ENCODE data around the gene UCKL1.
"Not testable (repeated sequence)": the region's sequence is repeated elsewhere in the genome, so short reads cannot be mapped to it uniquely, and the experiment has no call there.

The UCKL1 gene

DNA sequence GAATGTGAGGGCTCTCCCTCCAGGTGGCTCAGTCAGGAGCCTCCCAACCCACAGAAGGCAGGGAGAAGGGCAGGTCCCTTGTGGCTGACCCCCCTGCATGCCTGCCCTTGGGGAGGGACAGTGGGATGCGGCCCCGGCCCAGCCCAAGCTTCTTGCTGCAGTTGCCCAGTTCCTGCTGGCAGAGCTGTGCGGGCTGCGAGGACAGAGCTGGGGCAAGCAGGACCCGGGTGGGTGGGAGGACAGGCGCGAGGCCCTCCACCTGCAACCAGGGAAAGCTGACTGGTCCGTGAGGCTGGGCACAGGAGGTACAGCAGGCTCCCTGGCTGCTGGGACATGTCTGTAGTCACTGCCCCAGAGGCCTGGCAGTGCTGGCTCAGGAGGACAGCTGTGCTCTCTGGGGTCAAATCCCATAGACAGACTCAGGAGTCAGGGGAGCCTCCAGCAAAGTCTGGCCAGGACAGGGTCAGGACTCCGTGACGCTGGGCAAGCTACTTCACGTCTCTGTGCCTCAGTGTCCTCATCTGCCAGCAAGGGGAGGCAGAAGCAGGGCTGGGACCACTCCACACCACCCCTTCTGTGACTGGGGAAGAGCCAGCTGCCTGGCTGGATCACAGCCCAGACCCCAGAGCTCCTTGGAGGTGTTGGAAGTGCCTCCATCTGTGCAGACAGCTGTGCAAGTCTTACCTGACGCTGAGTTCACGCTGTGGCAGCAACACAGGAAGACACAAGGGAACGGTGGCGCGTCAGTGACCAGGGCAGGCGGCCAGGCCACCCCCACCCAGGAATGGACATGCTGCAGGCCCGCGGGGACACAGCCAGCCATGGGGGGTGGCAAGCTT lies 13.0 kb downstream of the UCKL1 start:
- no peak for DNase-seq

GRCh38 chr20:63942250-63942951 lies 13.8 kb downstream of the UCKL1 start:
- peak in 4 of 5 experiments; percentile 23 to 48 (median 41) for DNase-seq

DNA sequence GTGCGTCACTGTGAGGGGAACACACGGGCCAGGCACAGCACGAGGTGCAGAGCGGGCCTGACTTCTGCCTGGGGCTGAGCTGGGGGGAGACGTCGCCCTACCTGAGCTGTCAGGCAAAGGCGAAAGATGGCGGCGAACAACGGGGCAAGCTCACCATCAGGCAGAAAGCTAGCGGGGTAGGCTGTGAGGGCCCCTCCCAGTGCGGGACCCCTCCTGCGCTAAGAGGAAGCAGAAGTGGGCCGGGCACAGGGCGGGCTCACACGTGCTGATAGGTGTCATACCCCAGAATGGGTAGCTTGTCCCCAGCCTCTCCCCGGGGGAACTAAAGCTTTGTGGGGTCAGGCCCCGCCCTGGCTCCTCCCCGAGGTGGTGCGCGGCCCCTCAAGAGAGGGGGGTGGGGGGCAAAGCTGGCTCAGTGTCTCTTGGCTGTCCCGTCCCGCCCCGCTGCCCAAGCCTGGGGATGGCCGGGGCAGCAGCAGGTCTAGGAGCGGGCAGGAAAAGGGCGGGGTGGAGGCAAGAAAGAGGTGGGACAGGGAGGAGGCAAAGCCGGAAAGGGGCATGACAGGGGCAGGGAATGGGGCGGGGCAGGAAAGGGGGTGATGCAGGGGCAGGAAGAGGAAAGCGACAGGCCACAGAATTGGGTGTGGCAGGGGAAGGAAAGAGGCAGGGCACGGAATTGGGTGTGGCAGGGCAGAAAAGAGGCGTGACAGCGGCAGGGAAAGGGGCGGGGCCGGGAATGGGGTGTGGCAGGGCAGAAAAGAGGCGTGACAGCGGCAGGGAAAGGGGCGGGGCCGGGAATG lies 14.7 kb downstream of the UCKL1 start:
- peak; percentile 27 to 93 (median 77) for DNase-seq

GRCh38 chr20:63940472-63941266 lies 15.5 kb downstream of the UCKL1 start:
- DNase-seq, result no peak

DNA sequence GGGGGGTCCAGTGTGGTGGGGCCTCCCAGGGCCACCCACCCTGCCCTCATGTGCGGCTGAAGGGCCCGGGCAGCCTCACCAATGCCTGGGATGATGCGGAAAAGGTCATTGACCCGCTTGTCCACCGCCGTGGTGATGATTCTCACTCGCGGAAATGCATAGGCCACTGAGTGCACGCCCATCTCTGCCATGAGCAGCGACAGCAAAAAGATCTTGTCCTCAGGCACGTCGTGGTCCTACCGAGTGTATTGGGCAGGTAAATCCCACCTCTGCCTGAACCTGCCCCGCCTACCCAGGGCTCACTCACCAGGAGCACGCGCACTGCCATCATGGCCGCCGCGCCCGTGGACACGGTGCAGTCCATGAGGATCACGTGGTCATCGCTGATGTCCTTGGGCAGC lies 16.1 kb downstream of the UCKL1 start:
- no peak for DNase-seq

- peak in 1 of 5 experiments; percentile 34 for DNase-seq
These were observed 16.9 kb downstream of the UCKL1 start for GRCh38 chr20:63939061-63939935.

- no peak for DNase-seq
These were observed 18.6 kb downstream of the UCKL1 start for GRCh38 chr20:63937596-63937995.

- DNase-seq, result no peak
These were observed 20.8 kb downstream of the UCKL1 start for GRCh38 chr20:63935447-63935846.

DNA sequence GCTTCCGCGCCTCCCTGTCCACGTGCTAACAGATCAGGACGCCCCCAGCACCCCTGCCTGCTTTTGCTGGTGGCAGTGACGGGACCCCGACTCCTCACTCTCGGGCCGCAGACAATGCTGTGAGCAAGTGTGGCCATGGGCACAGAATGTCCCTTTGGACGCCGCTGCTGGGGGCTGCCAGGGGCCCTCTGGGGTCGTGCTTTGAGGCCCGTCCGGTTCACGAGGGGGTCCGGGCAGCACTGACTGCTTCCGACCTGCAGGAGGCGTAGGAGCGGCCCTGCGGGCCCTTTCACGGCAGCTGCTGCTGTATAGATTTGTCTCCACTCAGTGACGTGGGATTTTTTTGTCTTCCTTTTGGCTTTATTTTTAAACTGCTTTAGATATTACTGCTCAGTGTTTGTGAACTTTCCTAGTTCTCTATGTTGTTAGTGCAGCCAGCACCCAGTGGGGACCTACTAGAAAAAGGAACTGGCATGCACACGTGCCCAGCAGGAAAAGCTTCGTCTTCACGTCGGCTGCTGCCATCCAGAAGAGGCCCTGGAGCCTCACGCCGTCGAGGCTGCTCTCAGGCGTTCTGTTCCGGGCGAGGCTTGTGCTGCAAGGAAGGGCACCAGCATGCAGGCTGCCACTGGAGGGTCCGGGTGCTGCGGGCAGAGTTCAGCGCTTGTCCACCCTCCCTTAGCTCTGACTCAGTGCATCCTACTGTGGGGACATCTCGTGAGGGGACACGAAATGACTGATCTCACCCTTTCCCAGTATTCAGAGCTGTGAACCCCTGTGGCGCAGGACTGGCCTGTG lies 21.7 kb downstream of the UCKL1 start:
- no peak for DNase-seq

DNA sequence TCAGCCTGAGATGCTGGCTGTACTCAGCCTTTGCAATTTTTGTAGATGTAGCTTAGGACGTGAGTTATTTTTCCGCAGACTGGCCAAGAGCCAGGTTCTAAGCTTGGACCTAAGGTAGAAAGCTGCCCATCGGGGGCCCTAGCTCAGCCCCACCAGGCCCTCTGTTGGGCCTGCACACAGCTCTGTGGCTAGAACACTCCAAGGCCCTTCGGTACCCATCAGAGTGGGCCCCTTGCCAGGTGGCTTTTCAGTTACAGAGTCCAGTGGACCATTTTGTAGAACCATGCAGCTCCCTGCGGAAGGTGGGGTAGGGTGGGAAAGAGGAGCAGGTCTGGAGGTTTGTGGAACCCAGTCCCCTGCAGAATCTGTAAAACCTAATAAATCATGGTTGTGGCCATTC lies 22.6 kb downstream of the UCKL1 start:
- DNase-seq, result no peak

DNA sequence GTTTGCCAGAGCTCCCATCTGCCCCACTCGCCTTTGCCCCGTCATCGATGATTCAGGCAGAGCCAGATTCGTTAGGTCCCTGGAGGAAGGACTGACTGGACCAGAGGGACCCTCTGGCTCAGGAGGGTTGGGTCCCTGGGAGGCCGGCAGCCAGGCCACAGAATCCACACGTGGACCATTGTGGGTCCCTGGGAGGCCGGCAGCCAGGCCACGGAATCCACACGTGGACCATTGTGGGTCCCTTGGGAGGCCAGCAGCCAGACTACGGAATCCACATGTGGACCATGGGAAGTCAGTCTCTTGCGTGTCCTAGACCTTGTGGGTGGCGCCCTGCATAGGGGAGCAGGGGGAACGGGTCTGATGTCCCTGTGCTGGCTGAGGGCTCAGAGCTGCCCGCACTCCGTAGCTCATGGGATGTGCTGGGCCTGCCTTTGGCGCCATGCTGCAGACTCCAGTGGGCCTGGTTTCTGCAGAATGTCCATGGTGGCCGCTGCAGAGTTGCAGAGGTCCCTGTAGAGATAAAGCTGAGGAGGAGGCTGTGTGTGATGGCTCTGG lies 23.5 kb downstream of the UCKL1 start:
- DNase-seq, result no peak

- no peak for DNase-seq
These were observed 24.5 kb downstream of the UCKL1 start for GRCh38 chr20:63931735-63932134.

- no peak for DNase-seq
These were observed 25.2 kb downstream of the UCKL1 start for GRCh38 chr20:63930971-63931553.

- DNase-seq, result not testable (repeated sequence)
These were observed 26.7 kb downstream of the UCKL1 start for GRCh38 chr20:63929473-63929883.

- DNase-seq, result no peak
These were observed 27.1 kb downstream of the UCKL1 start for GRCh38 chr20:63929071-63929470.

DNA sequence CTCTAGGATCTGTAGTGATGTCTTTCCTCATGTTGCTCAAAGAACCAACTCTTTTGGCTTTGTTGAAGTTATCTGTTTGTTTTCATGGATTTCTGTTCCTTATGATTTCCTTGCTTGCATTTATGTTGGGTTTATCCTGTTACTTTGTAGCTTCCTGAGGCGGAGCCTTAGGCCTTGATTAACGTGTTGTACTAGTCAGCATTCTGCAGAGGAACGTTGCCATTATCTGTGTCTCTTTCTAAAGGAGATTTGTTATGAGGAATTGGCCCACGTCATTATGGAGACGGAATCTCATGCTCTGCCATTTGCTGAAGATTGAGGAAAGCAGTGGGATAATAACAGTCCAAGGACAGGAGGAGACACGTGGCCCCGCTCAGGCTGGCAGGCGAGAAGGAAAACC lies 29.9 kb downstream of the UCKL1 start:
- DNase-seq, result no peak

DNA sequence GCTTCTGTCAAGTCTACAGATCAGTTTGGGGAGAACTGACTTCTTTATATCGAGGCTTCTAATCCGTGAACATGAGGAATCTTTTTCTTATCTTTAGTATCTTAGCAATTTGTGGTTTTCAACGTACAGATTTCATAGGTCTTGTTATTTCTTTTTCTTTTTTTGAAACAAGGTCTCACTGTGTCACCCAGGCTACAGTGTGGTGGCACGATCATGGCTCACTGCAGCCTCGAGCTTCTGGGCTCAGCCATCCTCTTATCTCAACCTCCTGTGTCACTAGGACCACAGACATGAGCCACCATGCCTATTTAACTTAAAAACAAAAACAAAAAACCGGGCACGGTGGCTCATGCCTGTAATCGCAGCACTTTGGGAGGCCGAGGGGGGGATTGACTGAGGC lies 32.0 kb downstream of the UCKL1 start:
- DNase-seq, result peak in 1 of 5 experiments; percentile 77

DNA sequence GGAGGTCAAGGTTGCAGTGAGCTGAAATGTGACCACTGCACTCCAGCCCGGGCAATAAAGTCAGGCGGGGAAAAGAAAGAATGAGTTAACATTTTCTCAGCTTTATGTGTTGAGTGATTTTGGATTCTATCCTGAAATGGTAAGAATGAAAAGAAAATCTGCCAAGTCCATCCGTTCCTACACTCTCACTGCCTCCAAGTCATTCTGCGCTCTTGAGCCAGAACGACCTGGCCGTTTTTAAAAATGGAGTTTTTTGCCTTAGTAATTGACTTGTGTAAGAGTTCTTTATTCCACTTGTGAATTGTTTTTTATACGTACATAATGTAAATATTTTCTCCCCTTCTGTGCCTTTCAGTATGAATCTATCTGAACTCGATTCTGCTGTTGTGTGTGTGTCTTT lies 32.6 kb downstream of the UCKL1 start:
- DNase-seq, result no peak

DNA sequence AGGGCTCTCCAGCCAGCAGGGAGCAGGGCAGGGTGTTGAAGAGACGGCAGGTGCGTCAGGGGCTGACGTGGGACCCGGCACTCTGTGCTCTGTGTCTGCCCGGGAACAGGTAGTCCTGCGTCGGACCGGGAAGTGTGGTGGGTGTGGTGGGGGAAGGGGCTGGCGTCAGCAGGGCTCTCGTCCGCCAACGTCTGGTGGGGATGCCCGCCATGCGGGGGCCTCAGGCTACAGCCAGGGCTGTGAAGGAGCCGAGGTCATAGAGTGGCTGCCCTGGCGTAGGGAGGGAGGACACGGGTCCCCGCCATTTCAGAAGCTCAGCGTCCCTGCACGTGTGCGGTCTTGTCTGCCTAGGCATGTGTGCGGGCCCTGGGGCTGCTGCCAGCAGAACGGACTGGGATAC lies 36.0 kb downstream of the UCKL1 start:
- DNase-seq, result no peak

GRCh38 chr20:63919130-63919529 lies 37.1 kb downstream of the UCKL1 start:
- DNase-seq, result no peak

All from T-helper 2 cell (primary cell).